Activated effector memory CD4-positive, alpha-beta T cell treated with Interleukin-2 at 50 U/mL for 16 hours (primary cell): ENCODE measurements around the gene KCTD16.

Experiments used
- DNase-seq: peaks from one replicate; pipeline ENCODE4 v3.0.0-alpha.2; 2020

The KCTD16 gene

DNA sequence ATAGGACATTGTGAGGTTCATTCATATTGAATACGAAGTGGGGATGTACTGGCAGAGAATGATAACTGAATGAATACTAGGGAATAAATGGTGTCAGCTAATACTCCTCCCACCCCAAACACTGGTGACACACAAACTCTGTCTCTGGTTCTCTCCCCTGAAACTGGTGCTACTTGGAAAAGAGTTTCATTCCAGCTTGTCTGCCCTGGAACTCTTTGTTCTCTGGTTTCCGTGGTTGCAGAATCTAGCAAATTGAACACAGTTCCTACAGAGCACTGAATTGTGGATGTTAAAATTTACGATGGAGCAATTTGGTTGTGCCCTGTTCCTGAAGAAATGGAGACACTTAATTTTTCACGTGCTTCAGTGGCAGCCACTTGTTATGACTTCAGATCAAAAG, 181.7 kb downstream of the KCTD16 start:
- no peak for DNase-seq

DNA sequence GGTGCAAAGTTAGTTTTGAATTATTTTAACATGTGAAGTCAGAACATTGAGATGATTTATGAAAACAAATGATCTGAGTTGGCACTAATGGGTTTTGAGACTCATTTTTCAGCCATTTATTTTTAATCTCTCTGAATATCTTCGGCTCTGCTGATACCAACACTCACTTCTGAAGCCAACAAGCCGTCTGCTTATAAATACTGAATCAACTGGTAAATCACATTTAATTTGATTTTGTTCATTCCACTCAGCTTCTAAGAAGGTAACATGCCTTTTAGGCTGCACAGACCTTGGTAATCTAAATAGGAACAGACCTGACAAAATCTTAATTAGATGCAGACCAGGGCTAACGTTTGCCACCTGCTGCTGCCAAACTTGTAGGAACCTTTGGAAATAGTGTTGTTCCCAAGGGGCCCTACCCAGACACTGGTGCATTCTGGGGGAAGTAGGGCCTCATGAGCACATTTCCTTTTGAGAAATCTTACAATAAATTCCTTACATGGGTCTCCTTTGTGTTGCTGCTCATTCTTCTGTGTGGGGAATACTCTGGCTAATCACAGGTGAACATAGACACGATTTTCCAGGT, 182.2 kb downstream of the KCTD16 start:
- DNase-seq, result no peak

- no peak for DNase-seq
Observed at GRCh38 chr5:144356489-144356888, 185.8 kb downstream of the KCTD16 start.

DNA sequence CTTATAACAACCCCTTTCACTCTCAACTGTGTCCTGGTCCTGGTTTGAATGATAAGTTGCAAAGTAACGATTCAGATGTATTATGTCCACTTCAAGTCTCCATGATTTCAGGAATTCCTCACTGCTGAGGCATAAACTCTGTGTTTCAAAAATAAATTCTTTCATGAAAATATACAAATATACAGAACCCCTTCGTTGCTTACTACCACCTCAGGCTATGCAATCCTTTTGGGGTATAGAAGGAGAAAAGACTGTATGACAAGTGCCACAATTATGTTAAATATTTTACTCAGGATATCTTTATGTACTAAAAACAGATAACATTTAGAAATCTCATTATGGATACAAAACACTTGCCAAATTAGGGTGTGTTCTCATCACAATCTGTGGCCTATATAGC, 190.7 kb downstream of the KCTD16 start:
- DNase-seq, result no peak

- DNase-seq, result no peak
Observed at GRCh38 chr5:144365885-144366284, 195.2 kb downstream of the KCTD16 start.

- DNase-seq, result no peak
Observed at GRCh38 chr5:144367991-144368390, 197.3 kb downstream of the KCTD16 start.

GRCh38 chr5:144368556-144368955, 197.9 kb downstream of the KCTD16 start:
- DNase-seq, result no peak

DNA sequence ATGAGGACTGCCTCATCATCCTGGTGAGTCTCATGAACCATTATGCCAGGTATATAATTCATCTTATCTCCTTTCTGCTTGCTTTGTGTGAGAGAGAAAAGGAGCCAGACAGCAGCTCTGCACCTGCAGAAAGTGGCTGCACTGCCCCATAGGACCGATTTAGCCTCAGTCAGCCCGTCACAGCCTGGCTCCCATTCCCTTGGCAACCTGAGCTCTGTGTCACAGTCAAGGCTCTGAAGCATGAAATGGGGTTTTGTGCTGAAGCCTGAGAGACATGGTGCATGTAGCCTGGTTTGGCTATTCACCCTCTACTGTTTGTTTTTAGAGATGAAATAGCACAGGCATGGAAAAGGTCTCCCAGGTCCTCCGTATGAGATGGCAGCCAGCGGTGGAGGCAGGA, 198.3 kb downstream of the KCTD16 start:
- no peak for DNase-seq

GRCh38 chr5:144370273-144370672, 199.6 kb downstream of the KCTD16 start:
- DNase-seq, result no peak

DNA sequence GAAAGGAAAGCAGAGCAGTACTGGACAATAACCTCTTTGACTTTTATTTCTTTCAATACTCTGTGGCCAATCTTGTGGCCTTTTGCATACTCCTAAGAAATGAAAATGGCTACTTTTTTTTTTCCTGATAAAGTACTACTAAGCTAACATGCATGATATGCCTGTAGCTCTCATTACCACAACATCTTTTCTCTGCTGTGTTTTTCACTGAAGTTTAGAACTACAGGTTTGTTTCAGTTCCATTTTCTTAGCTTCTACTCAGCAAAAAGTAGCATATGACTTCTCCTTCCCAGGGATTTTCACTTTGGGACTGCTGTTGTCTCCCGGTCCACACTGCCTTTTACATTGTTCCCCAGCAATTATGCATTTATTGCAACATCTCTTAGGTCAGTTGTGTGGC, 204.0 kb downstream of the KCTD16 start:
- no peak for DNase-seq

DNA sequence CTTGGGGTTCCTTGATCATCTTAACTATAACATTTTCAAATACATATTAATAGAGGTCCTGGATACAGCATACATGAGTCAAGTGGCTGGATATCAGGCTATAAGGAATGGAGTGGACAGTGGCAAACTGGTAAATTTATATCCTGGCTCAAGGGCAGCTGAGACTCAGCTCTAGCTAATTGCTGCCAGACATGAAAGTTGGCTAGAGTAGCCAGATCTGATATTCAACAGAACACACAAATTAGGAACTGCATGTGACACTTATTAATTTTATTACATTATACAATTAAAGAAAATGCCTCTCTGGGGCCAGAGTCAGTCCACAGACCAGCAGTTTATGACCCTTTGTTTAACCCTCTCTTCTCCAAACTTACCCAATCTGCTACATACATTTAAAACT, 206.5 kb downstream of the KCTD16 start:
- DNase-seq, result no peak

- no peak for DNase-seq
Observed at GRCh38 chr5:144378681-144379080, 208.0 kb downstream of the KCTD16 start.

GRCh38 chr5:144385597-144385996, 214.9 kb downstream of the KCTD16 start:
- DNase-seq, result no peak

DNA sequence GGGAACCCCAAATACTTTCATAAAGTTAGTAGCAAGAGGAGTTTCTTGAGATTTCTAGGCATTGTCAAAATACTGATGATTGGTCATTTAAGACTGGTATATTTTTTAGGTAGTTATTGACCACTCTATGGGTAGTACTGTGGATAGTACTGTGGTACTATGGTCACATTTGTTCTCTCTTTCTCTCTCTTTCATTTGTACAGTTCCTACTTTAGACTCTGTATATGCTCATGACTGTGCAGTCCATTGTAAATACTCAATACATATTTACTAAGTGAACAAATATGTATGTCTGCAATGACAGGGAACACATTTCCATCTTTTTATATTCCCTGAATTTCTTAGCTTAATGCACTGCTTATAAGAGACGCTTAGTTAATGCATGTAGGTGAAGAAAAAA, 215.6 kb downstream of the KCTD16 start:
- no peak for DNase-seq

DNA sequence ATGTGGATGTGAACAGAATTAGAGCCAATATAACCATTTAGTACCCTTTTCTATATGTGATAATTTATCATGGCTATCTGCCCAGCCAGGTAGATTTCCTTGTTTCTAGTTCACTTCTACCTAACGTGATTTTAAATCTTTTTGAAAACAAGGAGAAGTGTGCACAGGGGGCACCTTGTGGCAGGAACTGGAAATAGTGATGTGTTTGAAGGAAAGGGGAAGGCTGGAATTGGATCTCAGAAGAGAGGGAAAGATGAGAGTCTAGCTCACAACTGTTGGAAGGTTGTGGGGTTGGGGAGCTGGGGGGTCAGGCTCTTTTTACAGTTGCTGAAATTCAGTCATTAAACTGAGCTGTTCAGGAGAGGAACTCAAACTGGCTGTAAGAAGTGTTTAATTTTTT, 219.5 kb downstream of the KCTD16 start:
- DNase-seq, result no peak

GRCh38 chr5:144391044-144391443, 220.4 kb downstream of the KCTD16 start:
- no peak for DNase-seq

DNA sequence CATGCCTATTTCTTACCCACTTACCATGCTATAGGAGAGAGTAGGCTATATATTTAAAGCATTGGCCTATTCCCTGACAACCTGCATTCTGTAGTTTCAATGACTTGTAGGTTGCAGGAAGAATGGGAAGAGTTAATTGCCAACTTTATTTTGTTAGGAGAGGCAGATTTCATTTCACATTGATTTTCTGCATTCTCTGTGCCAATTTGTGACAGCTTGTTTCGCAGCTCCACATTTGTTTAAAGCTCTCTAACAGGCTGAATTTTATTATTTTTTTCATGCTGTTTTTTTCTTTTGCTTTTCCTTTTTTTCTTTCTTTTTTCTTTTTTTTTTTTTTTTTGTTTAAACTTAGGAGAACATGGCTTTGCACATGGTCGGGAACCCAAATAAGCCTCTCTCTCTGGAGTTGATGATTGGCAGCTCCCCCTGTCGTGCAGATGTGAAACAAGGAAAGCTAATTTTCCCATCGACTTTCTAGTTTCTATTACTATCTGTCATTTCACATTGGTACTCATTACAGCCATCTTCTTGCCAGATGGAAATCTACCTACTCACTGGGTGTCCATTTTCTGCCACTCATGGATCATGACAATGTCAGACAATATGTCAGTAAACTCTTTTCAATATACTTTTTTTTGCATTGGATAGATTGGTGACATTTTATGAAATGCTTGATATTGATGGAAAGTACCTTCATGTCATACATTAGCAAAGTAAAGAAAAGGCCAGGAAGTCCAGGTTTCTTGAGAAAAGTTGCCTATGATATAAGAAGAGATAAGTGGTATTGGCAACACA, 223.2 kb downstream of the KCTD16 start:
- no peak for DNase-seq

- DNase-seq, result no peak
Observed at GRCh38 chr5:144395704-144396103, 225.0 kb downstream of the KCTD16 start.

DNA sequence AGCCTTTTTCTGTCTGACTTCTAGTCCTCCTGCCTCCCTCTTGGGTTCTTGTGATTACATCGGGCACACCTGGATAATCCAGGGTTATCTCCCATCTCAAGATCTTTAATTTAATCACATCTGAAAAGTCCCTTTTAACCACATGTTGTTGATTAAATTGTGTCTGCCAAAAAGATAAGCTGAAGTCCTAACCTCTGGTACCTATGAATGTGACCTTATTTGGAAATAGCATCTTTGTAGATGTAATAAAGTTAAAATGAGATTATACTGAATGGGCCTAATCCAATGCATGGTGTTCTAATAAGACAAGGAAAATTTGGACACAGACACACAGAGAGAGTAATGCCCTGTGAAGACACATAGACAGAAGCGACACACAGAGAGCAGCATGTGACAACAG, 232.4 kb downstream of the KCTD16 start:
- no peak for DNase-seq

DNA sequence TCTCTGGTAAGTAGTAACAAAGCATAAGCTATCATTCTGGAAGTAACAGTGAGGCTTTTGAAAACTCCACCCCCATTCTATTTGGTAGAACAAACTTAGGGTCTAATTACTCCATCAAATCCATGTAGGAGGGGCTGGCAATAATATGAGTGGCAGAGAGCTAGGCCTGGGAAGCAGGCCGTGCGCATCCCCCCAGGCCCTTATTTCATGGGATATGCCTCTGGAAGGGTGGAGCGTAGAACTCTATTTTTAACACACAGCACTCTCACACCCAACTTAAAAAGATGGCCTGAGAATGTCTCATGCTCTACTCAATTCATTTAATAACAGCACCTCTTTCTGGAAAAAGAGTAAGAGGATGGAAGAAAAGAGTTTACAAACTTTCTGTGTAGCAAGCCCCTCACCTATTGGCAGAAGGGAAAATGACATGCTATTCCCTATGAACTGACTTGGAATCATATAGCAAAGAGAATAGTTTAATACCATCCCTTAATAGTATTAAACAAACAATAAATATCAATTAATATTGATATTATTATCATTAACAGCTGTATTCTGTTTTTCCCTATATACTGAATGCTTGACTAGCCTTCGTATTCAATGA, 233.2 kb downstream of the KCTD16 start:
- DNase-seq, result no peak

DNA sequence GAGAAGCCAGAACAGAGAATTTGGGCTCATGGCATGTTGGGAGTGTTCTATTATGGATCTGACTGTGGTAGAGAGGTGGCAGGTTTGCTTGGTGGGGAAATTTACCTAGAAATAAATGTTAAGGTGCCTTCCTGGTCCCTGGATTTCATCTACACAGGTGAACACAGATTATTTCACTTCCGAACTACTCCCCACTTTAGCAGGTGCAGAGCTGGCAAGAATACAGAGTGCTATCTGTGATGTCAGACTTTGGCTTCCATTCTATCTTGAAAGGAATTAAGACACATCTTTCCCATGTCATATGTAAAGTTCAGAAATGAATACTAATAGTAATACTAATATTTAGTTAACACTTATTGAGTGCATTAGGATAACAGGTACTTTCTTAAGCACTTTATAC, 234.0 kb downstream of the KCTD16 start:
- no peak for DNase-seq

- DNase-seq, result no peak
Observed at GRCh38 chr5:144405991-144406390, 235.3 kb downstream of the KCTD16 start.

- no peak for DNase-seq
Observed at GRCh38 chr5:144406442-144406841, 235.8 kb downstream of the KCTD16 start.

GRCh38 chr5:144414202-144415029, 243.7 kb downstream of the KCTD16 start:
- DNase-seq, result no peak
